H1 (cell line): ENCODE measurements around the gene FANCE. TPM values are rescaled to one million over a fixed set of nuclear protein-coding genes. Genes with fewer than 3 reads are reported as not detected.

Experiments
- CTCF ChIA-PET: fragments of 300-600 bp; sonication (Branson Sonifier 250); formaldehyde crosslinking; loops from one replicate; lab custom pipeline; 2021; ENCODE audit not compliant: partially characterized antibody; lab: Charles Lee
- POLR2A ChIA-PET: fragments of 300-600 bp; sonication (Branson Sonifier 250); formaldehyde crosslinking; loops from one replicate; lab custom pipeline; 2021; ENCODE audit warnings: inconsistent platforms; ENCODE audit not compliant: partially characterized antibody; lab: Charles Lee
- DNase-seq, 2 experiments: peaks; one replicate each; pipeline versions ENCODE4 v3.0.0 to v3.0.0-alpha.2; 2010 to 2022; ENCODE audit warnings: low spot score in 2 of 2, low read depth in 1 of 2, mixed read lengths in 1 of 2
- FAIRE-seq: peaks from 2 replicates; lab custom pipeline; 2011; peaks lifted over from hg19 to GRCh38; lab: Jason Lieb, UNC
- H2AFZ ChIP-seq: 2 replicates; pipeline ENCODE4 v1.8.1; 2012; ENCODE audit warnings: low read length, inconsistent platforms
- H2AK5ac ChIP-seq: 2 replicates; pipeline ENCODE4 v1.6.1; 2013; ENCODE audit warnings: low read depth, low read length
- H2BK120ac ChIP-seq: replicated peaks from 2 replicates; pipeline ENCODE3; 2013; ENCODE audit warnings: low read depth, low read length, inconsistent platforms
- H2BK12ac ChIP-seq: 2 replicates; pipeline ENCODE4 v1.6.1; 2013; ENCODE audit warnings: low read depth, low read length
- H2BK15ac ChIP-seq: 2 replicates; pipeline ENCODE4 v1.6.1; 2013; ENCODE audit warnings: low read length
- H2BK20ac ChIP-seq: 2 replicates; pipeline ENCODE4 v1.6.1; 2013; ENCODE audit warnings: low read length
- H2BK5ac ChIP-seq: 2 replicates; pipeline ENCODE4 v1.6.1; 2013; ENCODE audit warnings: low read depth, low read length
- H3K14ac ChIP-seq: 2 replicates; pipeline ENCODE4 v1.6.1; 2013; ENCODE audit warnings: inconsistent platforms; ENCODE audit not compliant: insufficient read length
- H3K18ac ChIP-seq: 2 replicates; pipeline ENCODE4 v1.6.1; 2013; ENCODE audit warnings: low read length; ENCODE audit errors: extremely low read depth
- H3K23ac ChIP-seq: 2 replicates; pipeline ENCODE4 v1.6.1; 2013; ENCODE audit warnings: inconsistent platforms; ENCODE audit not compliant: insufficient read length
- H3K23me2 ChIP-seq: 2 replicates; pipeline ENCODE4 v1.6.1; 2013; ENCODE audit warnings: low read depth, low read length
- H3K27ac ChIP-seq: 2 replicates; pipeline ENCODE4 v1.6.1; 2011; ENCODE audit warnings: low read depth, low read length, inconsistent platforms
- H3K27me3 ChIP-seq, 4 experiments: replicated peaks in 1 of 4; 1 replicate in 1 of 4; 2 replicates in 3 of 4; pipeline versions ENCODE4 v1.6.1 to v1.8.1; 2011 to 2013; ENCODE audit warnings: low read length in 3 of 4, mild to moderate bottlenecking in 3 of 4, inconsistent platforms in 2 of 4, mixed read lengths in 2 of 4, moderate library complexity in 1 of 4; ENCODE audit not compliant: control insufficient read depth in 3 of 4, insufficient read depth in 3 of 4; ENCODE audit errors: extremely low read depth in 1 of 4
- H3K36me3 ChIP-seq, 4 experiments: 2 replicates each; pipeline versions ENCODE4 v1.6.1 to v1.8.1; 2011 to 2013; ENCODE audit warnings: mild to moderate bottlenecking in 4 of 4, low read length in 3 of 4, moderate library complexity in 2 of 4, control low read depth in 1 of 4, inconsistent platforms in 1 of 4; ENCODE audit not compliant: insufficient read depth in 4 of 4, control insufficient read depth in 2 of 4
- H3K4ac ChIP-seq: replicated peaks from 2 replicates; pipeline ENCODE3; 2013; ENCODE audit warnings: low read length, low read depth, mixed read lengths, inconsistent platforms; ENCODE audit not compliant: insufficient read length
- H3K4me1 ChIP-seq, 4 experiments: replicated peaks in 1 of 4; 1 replicate in 1 of 4; 2 replicates in 3 of 4; pipeline versions ENCODE4 v1.6.1 to v1.8.1; 2011 to 2013; ENCODE audit warnings: low read length in 3 of 4, inconsistent platforms in 2 of 4, mixed read lengths in 1 of 4; ENCODE audit not compliant: insufficient read depth in 4 of 4, control insufficient read depth in 3 of 4
- H3K4me2 ChIP-seq, 2 experiments: 2 replicates each; pipeline versions ENCODE4 v1.6.1 to v1.8.1; 2011 to 2013; ENCODE audit warnings: low read depth in 2 of 2, low read length in 2 of 2, control low read depth in 1 of 2, inconsistent platforms in 1 of 2, mild to moderate bottlenecking in 1 of 2; ENCODE audit not compliant: insufficient read depth in 1 of 2
- H3K4me3 ChIP-seq, 4 experiments: fragments of 200-600, 300-600 bp in 1 of 4; sonication (generic), shearing (Covaris generic), sonication (Bioruptor Twin) in 1 of 4; 2 replicates each; pipeline versions ENCODE4 v1.5.1 to v1.8.1; 2011 to 2016; ENCODE audit warnings: low read length in 4 of 4, low read depth in 3 of 4, control low read depth in 2 of 4, inconsistent platforms in 2 of 4, mild to moderate bottlenecking in 2 of 4, mixed read lengths in 1 of 4, moderate library complexity in 1 of 4; ENCODE audit not compliant: insufficient read depth in 2 of 4; ENCODE audit errors: extremely low read depth in 1 of 4
- H3K56ac ChIP-seq: replicated peaks from 2 replicates; pipeline ENCODE3; 2013; ENCODE audit warnings: low read depth, mild to moderate bottlenecking, mixed read lengths, low read length, inconsistent platforms; ENCODE audit not compliant: insufficient read length
- H3K79me1 ChIP-seq: 2 replicates; pipeline ENCODE4 v1.6.1; 2013; ENCODE audit warnings: low read depth, low read length, control low read depth
- H3K79me2 ChIP-seq, 2 experiments: 2 replicates each; pipeline versions ENCODE4 v1.6.1 to v1.8.1; 2012 to 2013; ENCODE audit warnings: low read length in 2 of 2, mild to moderate bottlenecking in 2 of 2, inconsistent platforms in 1 of 2; ENCODE audit not compliant: insufficient read depth in 2 of 2, control insufficient read depth in 1 of 2
- H3K9ac ChIP-seq, 4 experiments: replicated peaks in 1 of 4; 1 replicate in 1 of 4; 2 replicates in 3 of 4; pipeline versions ENCODE4 v1.6.1 to v1.8.1; 2011 to 2013; ENCODE audit warnings: low read depth in 3 of 4, low read length in 3 of 4, control low read depth in 2 of 4, mild to moderate bottlenecking in 2 of 4, moderate library complexity in 2 of 4, inconsistent platforms in 1 of 4; ENCODE audit errors: extremely low read depth in 1 of 4
- H3K9me3 ChIP-seq, 2 experiments: 2 replicates each; pipeline versions ENCODE4 v1.6.1 to v1.8.1; 2012 to 2013; ENCODE audit warnings: mild to moderate bottlenecking in 2 of 2, moderate library complexity in 2 of 2, control low read depth in 1 of 2, inconsistent platforms in 1 of 2, low read depth in 1 of 2, low read length in 1 of 2, mixed read lengths in 1 of 2; ENCODE audit not compliant: insufficient read depth in 2 of 2
- H4K20me1 ChIP-seq, 2 experiments: replicated peaks in 1 of 2; 2 replicates each; pipeline versions ENCODE3 to v1.8.1; 2011 to 2013; ENCODE audit warnings: inconsistent platforms in 2 of 2, low read length in 2 of 2, mild to moderate bottlenecking in 1 of 2; ENCODE audit not compliant: insufficient read depth in 2 of 2, control insufficient read depth in 1 of 2
- H4K5ac ChIP-seq: 2 replicates; pipeline ENCODE4 v1.6.1; 2013; ENCODE audit warnings: low read length, low read depth, mixed read lengths, inconsistent platforms; ENCODE audit not compliant: insufficient read length
- H4K8ac ChIP-seq: 2 replicates; pipeline ENCODE4 v1.8.0; 2013; ENCODE audit warnings: mild to moderate bottlenecking, moderate library complexity, low read length, inconsistent platforms; ENCODE audit not compliant: insufficient read depth; ENCODE audit errors: extremely low read depth
- H4K91ac ChIP-seq: replicated peaks from 2 replicates; pipeline ENCODE3; 2013; ENCODE audit warnings: low read length, mixed read lengths, inconsistent platforms; ENCODE audit not compliant: insufficient read length
- CREB1 ChIP-seq: IDR thresholded peaks from 2 replicates; pipeline ENCODE4 v1.6.1; 2012; ENCODE audit warnings: inconsistent platforms
- KDM4A ChIP-seq: IDR thresholded peaks from one replicate; pipeline ENCODE4 v1.7.1; 2012; ENCODE audit warnings: low read depth, mild to moderate bottlenecking, moderate library complexity, low read length, inconsistent platforms; ENCODE audit not compliant: severe bottlenecking
- KDM5A ChIP-seq: fragments of 200-600 bp; IDR thresholded peaks from 2 replicates; pipeline ENCODE4 v1.7.1; 2012; ENCODE audit warnings: mild to moderate bottlenecking, low read length, inconsistent platforms, mixed read lengths
- POLR2A ChIP-seq, 2 experiments: IDR thresholded peaks; 1 replicate in 1 of 2; 2 replicates in 1 of 2; pipeline ENCODE4 v1.6.1; 2011; ENCODE audit warnings: low read depth in 2 of 2, low read length in 2 of 2, mild to moderate bottlenecking in 2 of 2; ENCODE audit errors: control extremely low read depth in 1 of 2
- POLR2AphosphoS5 ChIP-seq: IDR thresholded peaks from 2 replicates; pipeline ENCODE4 v1.6.1; 2011; ENCODE audit warnings: low read depth, low read length
- RBBP5 ChIP-seq: IDR thresholded peaks from 2 replicates; pipeline ENCODE4 v1.7.1; 2012; ENCODE audit warnings: low read depth, mild to moderate bottlenecking, inconsistent platforms, low read length, moderate library complexity, borderline replicate concordance
- RXRA ChIP-seq: IDR thresholded peaks from 2 replicates; pipeline ENCODE4 v1.6.1; 2011; ENCODE audit warnings: low read depth, mild to moderate bottlenecking, low read length, moderate library complexity; ENCODE audit not compliant: insufficient read depth
- SP1 ChIP-seq: IDR thresholded peaks from 2 replicates; pipeline ENCODE4 v1.6.1; 2011; ENCODE audit warnings: low read depth, low read length
- WGBS, 2 experiments: shearing (Covaris generic) in 1 of 2; methylation state at CpG; one replicate each; pipeline versions ENCODE4 v1.1.6 to v1.1.7; 2013 to 2015; ENCODE audit warnings: low lambda C conversion rate in 2 of 2, mixed read lengths in 2 of 2, inconsistent platforms in 1 of 2, low coverage in 1 of 2, missing lambda C conversion rate in 1 of 2; ENCODE audit not compliant: insufficient replicate concordance in 2 of 2, insufficient coverage in 1 of 2, insufficient read length in 1 of 2; ENCODE audit errors: extremely low coverage in 1 of 2, missing lambda C conversion rate in 1 of 2; 5-methylcytosine and 5-hydroxymethylcytosine counted together
- polyA plus RNA-seq, 7 experiments: library from polyadenylated mRNA; depleted of rRNA in 3 of 7; stranded (reverse) in 5 of 7; unstranded in 2 of 7; fragments of >200 nt in 5 of 7; fragments of 200-250 nt in 2 of 7; gene quantifications; 1 replicate in 5 of 7; 2 replicates in 1 of 7; 4 replicates in 1 of 7; pipeline versions ENCODE4 v1.2.1 to v1.2.3, GENCODE V29; 2011 to 2013; ENCODE audit warnings: missing spikeins in 2 of 7, mixed read lengths in 2 of 7
- total RNA-seq: library from RNA; stranded (reverse); fragmentation: NEBNext Ultra II Directional; extraction: Animal tissue kit (Norgen Biotek cat#: 25700); gene quantifications from 2 replicates; pipeline ENCODE4 v1.2.1, GENCODE V29; 2021
- TF ChIP-seq, protein P1 (sequence below), 3 experiments: IDR thresholded peaks; 1 replicate in 2 of 3; 2 replicates in 1 of 3; pipeline versions ENCODE4 v1.5.1 to v1.6.1; 2011; ENCODE audit warnings: low read length in 3 of 3, mild to moderate bottlenecking in 3 of 3, inconsistent platforms in 2 of 3, low read depth in 1 of 3, moderate library complexity in 1 of 3; ENCODE audit not compliant: insufficient read depth in 1 of 3; ENCODE audit errors: control extremely low read depth in 1 of 3
- TF ChIP-seq, protein P2 (sequence below): IDR thresholded peaks from 2 replicates; pipeline ENCODE4 v1.6.1; 2012; ENCODE audit warnings: low read length, inconsistent platforms

The FANCE gene
- total and polyA plus RNA-seq, 2 of the 8 experiments (the other 6 are each of a cell fraction or from before 2014, with no cell fraction given), result 16.1 to 17.0 TPM

DNA sequence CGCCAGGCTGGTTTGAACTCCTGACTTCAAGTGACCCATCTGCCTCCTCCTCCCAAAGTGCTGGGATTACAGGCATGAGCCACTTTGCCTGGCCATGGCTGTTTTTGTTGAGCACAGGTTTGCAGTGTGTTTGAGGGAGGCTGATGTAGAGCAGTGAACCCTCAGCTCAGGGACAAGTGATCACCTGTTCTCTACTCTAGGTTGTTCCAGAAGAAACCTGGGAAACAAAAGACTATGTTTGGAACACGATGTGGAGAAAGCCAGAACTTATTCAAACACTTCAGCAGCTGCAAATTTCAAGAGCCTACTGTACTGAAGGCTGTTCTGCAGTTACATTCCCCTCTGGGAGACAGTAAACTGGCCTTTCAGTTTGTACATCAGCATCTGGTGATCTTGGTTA lies 55.9 kb downstream of the FANCE start:
- 69% methylated on average over 2 of the region's 2 CpGs; no CpG with 5 or more reads in 1 of the 2 experiments for WGBS, 2 experiments
- Histone ChIP-seq H3K9ac (no peak overlapping the region), H3K27ac (no peak overlapping the region), H3K14ac (no peak overlapping the region), H2BK120ac (no peak overlapping the region), H2BK12ac (no peak overlapping the region), H4K20me1 (no peaks in the 10 kb centered on the region), H3K9me3 (no peaks in the 10 kb centered on the region), H3K79me1 (no peaks in the 10 kb centered on the region), H4K8ac (no peak overlapping the region), H2BK5ac (no peak overlapping the region), H3K36me3 (no peaks in the 10 kb centered on the region), H2AFZ (no peak overlapping the region), H3K4me2 (no peak overlapping the region), H3K56ac (no peak overlapping the region), H2BK15ac (no peak overlapping the region), H3K23ac (no peak overlapping the region), H3K18ac (no peak overlapping the region; the same call in 1 of the 2 replicates), H3K23me2 (no peaks in the 10 kb centered on the region; the same call in 1 of the 2 replicates), H3K79me2 (no peaks in the 10 kb centered on the region), H4K5ac (no peak overlapping the region), H2BK20ac (no peak overlapping the region), H3K4me3 (no peak overlapping the region), H3K4me1 (peaks cover 6 to 39% (median 24%) of the 10 kb centered on the region in 4 experiments), H4K91ac (no peak overlapping the region), H2AK5ac (no peak overlapping the region), H3K27me3 (peaks cover 0 to 17% (median 6%) of the 10 kb centered on the region in 4 experiments; a peak in 5 of 7 replicates), H3K4ac (no peak overlapping the region)
- FAIRE-seq (no peak), DNase-seq (no peak)
- ChIA-PET CTCF (interaction anchor here (0.6 to 6.6 kb wide), 13 partner anchors 8 to 302 kb away, joined by 3 to 45 read pairs (median 3); no protein-coding TSS in a partner anchor), POLR2A (interaction anchor here (0.5 to 37.6 kb wide), 4 partner anchors 9 to 43 kb away, joined by 4 to 1319 read pairs (median 29); partner anchors contain the start of genes RPL10A and TEAD3)
- no peak for TF ChIP-seq SP1
- no peak for TF ChIP-seq POLR2A (IDR thresholded peaks at IDR 0.05; ENCODE audit: control extremely low read depth in 1 of 2, low read depth in 2 of 2, low read length in 2 of 2)
- TF ChIP-seq, protein P1, sequence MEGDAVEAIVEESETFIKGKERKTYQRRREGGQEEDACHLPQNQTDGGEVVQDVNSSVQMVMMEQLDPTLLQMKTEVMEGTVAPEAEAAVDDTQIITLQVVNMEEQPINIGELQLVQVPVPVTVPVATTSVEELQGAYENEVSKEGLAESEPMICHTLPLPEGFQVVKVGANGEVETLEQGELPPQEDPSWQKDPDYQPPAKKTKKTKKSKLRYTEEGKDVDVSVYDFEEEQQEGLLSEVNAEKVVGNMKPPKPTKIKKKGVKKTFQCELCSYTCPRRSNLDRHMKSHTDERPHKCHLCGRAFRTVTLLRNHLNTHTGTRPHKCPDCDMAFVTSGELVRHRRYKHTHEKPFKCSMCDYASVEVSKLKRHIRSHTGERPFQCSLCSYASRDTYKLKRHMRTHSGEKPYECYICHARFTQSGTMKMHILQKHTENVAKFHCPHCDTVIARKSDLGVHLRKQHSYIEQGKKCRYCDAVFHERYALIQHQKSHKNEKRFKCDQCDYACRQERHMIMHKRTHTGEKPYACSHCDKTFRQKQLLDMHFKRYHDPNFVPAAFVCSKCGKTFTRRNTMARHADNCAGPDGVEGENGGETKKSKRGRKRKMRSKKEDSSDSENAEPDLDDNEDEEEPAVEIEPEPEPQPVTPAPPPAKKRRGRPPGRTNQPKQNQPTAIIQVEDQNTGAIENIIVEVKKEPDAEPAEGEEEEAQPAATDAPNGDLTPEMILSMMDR (IDR thresholded peaks at IDR 0.05; ENCODE audit: control extremely low read depth in 1 of 3, insufficient read depth in 1 of 3, low read depth in 1 of 3, low read length in 3 of 3), result no peak
- no peak for TF ChIP-seq RXRA
- no peak for TF ChIP-seq RBBP5
- no peak for TF ChIP-seq POLR2AphosphoS5
- TF ChIP-seq, protein P2, sequence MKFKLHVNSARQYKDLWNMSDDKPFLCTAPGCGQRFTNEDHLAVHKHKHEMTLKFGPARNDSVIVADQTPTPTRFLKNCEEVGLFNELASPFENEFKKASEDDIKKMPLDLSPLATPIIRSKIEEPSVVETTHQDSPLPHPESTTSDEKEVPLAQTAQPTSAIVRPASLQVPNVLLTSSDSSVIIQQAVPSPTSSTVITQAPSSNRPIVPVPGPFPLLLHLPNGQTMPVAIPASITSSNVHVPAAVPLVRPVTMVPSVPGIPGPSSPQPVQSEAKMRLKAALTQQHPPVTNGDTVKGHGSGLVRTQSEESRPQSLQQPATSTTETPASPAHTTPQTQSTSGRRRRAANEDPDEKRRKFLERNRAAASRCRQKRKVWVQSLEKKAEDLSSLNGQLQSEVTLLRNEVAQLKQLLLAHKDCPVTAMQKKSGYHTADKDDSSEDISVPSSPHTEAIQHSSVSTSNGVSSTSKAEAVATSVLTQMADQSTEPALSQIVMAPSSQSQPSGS, result no peak
- TF ChIP-seq KDM4A, result no peak
- no peak for TF ChIP-seq KDM5A
- TF ChIP-seq CREB1, result no peak
